A549 (cell line): ENCODE data around the gene DLG2. TPM values are rescaled to one million over a fixed set of nuclear protein-coding genes. Genes with fewer than 3 reads are reported as not detected.

Source experiments
- ATAC-seq, 2 experiments: fragments of 200-7000 bp in 1 of 2; fragments of >200 bp in 1 of 2; cut with Nextera tagmentation in 1 of 2; cut with Tn5 transposase in 1 of 2; 3 replicates each; pipeline versions ENCODE4 v1.8.0 to v1.9.1; 2018 to 2020; ENCODE audit warnings: mild to moderate bottlenecking in 1 of 2, moderate library complexity in 1 of 2
- CTCF ChIA-PET: fragments of 300-600 bp; sonication (Branson Sonifier 250); formaldehyde crosslinking; extraction: SDS; loops from one replicate; lab custom pipeline; 2021; ENCODE audit warnings: antibody characterized with exemption, inconsistent platforms; lab: Yijun Ruan, JAX
- POLR2A ChIA-PET: fragments of 350-600 bp; formaldehyde crosslinking; extraction: SDS; loops from one replicate; lab custom pipeline; 2021; ENCODE audit warnings: antibody characterized with exemption, inconsistent platforms; lab: Yijun Ruan, JAX
- DNase-seq, 2 experiments: peaks; one replicate each; pipeline versions ENCODE4 v3.0.0 to v3.0.0-alpha.2; 2011 to 2016; ENCODE audit warnings: low read depth in 1 of 2, low spot score in 1 of 2
- FAIRE-seq: peaks from 2 replicates; lab custom pipeline; 2011; peaks lifted over from hg19 to GRCh38; lab: Jason Lieb, UNC
- H3K27ac ChIP-seq, 2 experiments: fragments of >200 bp; sonication (Bioruptor Twin); formaldehyde crosslinking; 3 replicates each; pipeline ENCODE4 v1.5.1; 2016 to 2017
- H3K4me1 ChIP-seq: fragments of >200 bp; sonication (Bioruptor Twin); formaldehyde crosslinking; 3 replicates; pipeline ENCODE4 v1.6.1; 2016
- H3K4me2 ChIP-seq: fragments of >200 bp; sonication (Bioruptor Twin); formaldehyde crosslinking; 3 replicates; pipeline ENCODE4 v1.6.1; 2016
- H3K4me3 ChIP-seq: fragments of >200 bp; sonication (Bioruptor Twin); formaldehyde crosslinking; 3 replicates; pipeline ENCODE4 v1.5.1; 2016
- H3K9me3 ChIP-seq: fragments of >200 bp; sonication (Bioruptor Twin); formaldehyde crosslinking; 3 replicates; pipeline ENCODE4 v1.6.1; 2016
- ATOH8 ChIP-seq: fragments of 250-450 bp; sonication (Bioruptor Pico); IDR thresholded peaks from 2 replicates; pipeline ENCODE4 v1.5.0; 2020; ENCODE audit warnings: low read depth, mild to moderate bottlenecking, moderate library complexity
- BCL3 ChIP-seq: fragments of >200 bp; sonication (Bioruptor Twin); formaldehyde crosslinking; IDR thresholded peaks from 3 replicates; pipeline ENCODE4 v1.6.1; 2016
- BHLHE40 ChIP-seq: IDR thresholded peaks from 2 replicates; pipeline ENCODE4 v1.6.1; 2012; ENCODE audit warnings: low read depth, low read length, inconsistent platforms
- CBX2 ChIP-seq: fragments of 200-600 bp; sonication (generic); IDR thresholded peaks from 2 replicates; pipeline ENCODE4 v1.6.1; 2016; ENCODE audit warnings: low read depth, mild to moderate bottlenecking, borderline replicate concordance
- CEBPB ChIP-seq, 2 experiments: fragments of >200 bp in 1 of 2; sonication (Bioruptor Twin) in 1 of 2; formaldehyde crosslinking in 1 of 2; IDR thresholded peaks; 2 replicates each; pipeline ENCODE4 v1.6.1; 2012 to 2016
- CHD2 ChIP-seq: fragments of 150-350 bp; IDR thresholded peaks from 2 replicates; pipeline ENCODE4 v1.6.1; 2014; ENCODE audit warnings: low read length; ENCODE audit not compliant: partially characterized antibody
- E2F6 ChIP-seq: IDR thresholded peaks from 2 replicates; pipeline ENCODE4 v1.6.1; 2012; ENCODE audit warnings: low read depth, borderline replicate concordance
- EHF ChIP-seq: fragments of 250-450 bp; sonication (Bioruptor Pico); IDR thresholded peaks from 2 replicates; pipeline ENCODE4 v1.5.0; 2020; ENCODE audit warnings: mild to moderate bottlenecking
- EHMT2 ChIP-seq: fragments of 200-600 bp; sonication (generic); IDR thresholded peaks from 2 replicates; pipeline ENCODE4 v1.6.1; 2016; ENCODE audit warnings: antibody characterized with exemption, low read depth, mild to moderate bottlenecking, moderate library complexity
- EP300 ChIP-seq, 2 experiments: fragments of >200 bp; sonication (Bioruptor Twin); formaldehyde crosslinking; IDR thresholded peaks; 2 replicates in 1 of 2; 3 replicates in 1 of 2; pipeline ENCODE4 v1.6.1; 2016 to 2017
- FOSL2 ChIP-seq, 2 experiments: fragments of 450-650 bp in 1 of 2; fragments of >200 bp in 1 of 2; sonication (Bioruptor Twin) in 1 of 2; formaldehyde crosslinking; IDR thresholded peaks; 2 replicates each; pipeline versions ENCODE4 v1.5.0 to v1.6.1; 2016 to 2020; ENCODE audit warnings: mild to moderate bottlenecking in 1 of 2, moderate library complexity in 1 of 2
- GATA3 ChIP-seq: IDR thresholded peaks from 2 replicates; pipeline ENCODE4 v1.6.1; 2012; ENCODE audit warnings: borderline replicate concordance
- HDAC2 ChIP-seq: fragments of 200-600 bp; sonication (generic); IDR thresholded peaks from 2 replicates; pipeline ENCODE4 v1.6.1; 2016
- HMGXB4 ChIP-seq: fragments of 250-450 bp; sonication (Bioruptor Pico); IDR thresholded peaks from 2 replicates; pipeline ENCODE4 v1.5.0; 2021; ENCODE audit warnings: mild to moderate bottlenecking, moderate library complexity, borderline replicate concordance
- HOXB5 ChIP-seq: fragments of 250-450 bp; sonication (Bioruptor Pico); IDR thresholded peaks from 2 replicates; pipeline ENCODE4 v1.5.0; 2020; ENCODE audit warnings: mild to moderate bottlenecking, moderate library complexity
- KDM1A ChIP-seq: fragments of 200-600 bp; sonication (generic); IDR thresholded peaks from 2 replicates; pipeline ENCODE4 v1.6.1; 2016; ENCODE audit warnings: low read depth, mild to moderate bottlenecking
- KDM5A ChIP-seq: fragments of 200-600 bp; sonication (generic); IDR thresholded peaks from 2 replicates; pipeline ENCODE4 v1.6.1; 2016; ENCODE audit warnings: antibody characterized with exemption, mild to moderate bottlenecking
- MAFK ChIP-seq: fragments of 450-650 bp; IDR thresholded peaks from 2 replicates; pipeline ENCODE4 v1.6.1; 2014; ENCODE audit not compliant: partially characterized antibody
- NPAS2 ChIP-seq: fragments of 250-450 bp; sonication (Bioruptor Pico); IDR thresholded peaks from 2 replicates; pipeline ENCODE4 v1.8.0; 2022; ENCODE audit warnings: mild to moderate bottlenecking, moderate library complexity, borderline replicate concordance
- PBX3 ChIP-seq: IDR thresholded peaks from 2 replicates; pipeline ENCODE4 v1.6.1; 2012
- PHF8 ChIP-seq: fragments of 200-600 bp; sonication (generic); IDR thresholded peaks from 2 replicates; pipeline ENCODE4 v1.6.1; 2016; ENCODE audit warnings: low read depth, mild to moderate bottlenecking, antibody characterized with exemption, moderate library complexity, borderline replicate concordance
- RAD21 ChIP-seq, 2 experiments: fragments of >200 bp in 1 of 2; sonication (Bioruptor Twin) in 1 of 2; formaldehyde crosslinking in 1 of 2; IDR thresholded peaks in 1 of 2; conservative IDR thresholded peaks in 1 of 2; 2 replicates in 1 of 2; 3 replicates in 1 of 2; pipeline ENCODE4 v1.6.1; 2012 to 2018; ENCODE audit warnings: inconsistent platforms in 1 of 2
- SREBF2 ChIP-seq: fragments of 450-650 bp; IDR thresholded peaks from 2 replicates; pipeline ENCODE4 v1.6.1; 2014; ENCODE audit warnings: mild to moderate bottlenecking, moderate library complexity
- TP53 ChIP-seq: fragments of 250-450 bp; sonication (Bioruptor Pico); IDR thresholded peaks from 2 replicates; pipeline ENCODE4 v1.5.0; 2021; ENCODE audit warnings: mild to moderate bottlenecking, moderate library complexity
- ZFP36 ChIP-seq: fragments of 450-650 bp; IDR thresholded peaks from 2 replicates; pipeline ENCODE4 v1.6.1; 2014; ENCODE audit warnings: borderline replicate concordance; ENCODE audit not compliant: partially characterized antibody
- ZNF302 ChIP-seq: fragments of 250-450 bp; sonication (Bioruptor Pico); IDR thresholded peaks from 2 replicates; pipeline ENCODE4 v1.9.0; 2021; ENCODE audit warnings: inconsistent platforms, mild to moderate bottlenecking, moderate library complexity
- WGBS: methylation state at CpG from one replicate; pipeline ENCODE4 v1.1.6; 2017; ENCODE audit errors: missing lambda C conversion rate; 5-methylcytosine and 5-hydroxymethylcytosine counted together
- polyA plus RNA-seq, 4 experiments: library from polyadenylated mRNA; depleted of rRNA in 3 of 4; stranded (reverse); fragments of >200 nt; fragmentation: RNase III in 1 of 4; extraction: RNeasy Plus Mini Kit Qiagen cat#74134 plus additional on column Dnase treatment in 1 of 4; gene quantifications; 2 replicates in 3 of 4; 3 replicates in 1 of 4; pipeline ENCODE4 v1.2.3, GENCODE V29; 2011 to 2017

DLG2 gene
- polyA plus RNA-seq, 2 of the 4 experiments (the other 2 are of a cell fraction) = 0.26 to 0.79 TPM

GRCh38 chr11:83510530-83511460 lies 2116.3 kb downstream of the DLG2 start (continued):
- no peak for TF ChIP-seq BCL3

GRCh38 chr11:83508804-83509203 lies 2118.3 kb downstream of the DLG2 start:
- Histone ChIP-seq H3K4me2 (no peak overlapping the region), H3K4me1 (no peaks in the 10 kb centered on the region), H3K4me3 (no peak overlapping the region), H3K27ac (no peak overlapping the region), H3K9me3 (no peaks in the 10 kb centered on the region)
- FAIRE-seq (no peak), DNase-seq (no peak), ATAC-seq (no peak)
- 13% methylated on average over 6 of the region's 6 CpGs for WGBS
- CTCF ChIA-PET = no interaction called here
- POLR2A ChIA-PET = no interaction called here
- no peak for TF ChIP-seq EP300 (IDR thresholded peaks at IDR 0.05)
- no peak for TF ChIP-seq KDM1A
- no peak for TF ChIP-seq TP53 (CRISPR knock-in tag)
- TF ChIP-seq CEBPB (IDR thresholded peaks at IDR 0.05) = no peak
- no peak for TF ChIP-seq SREBF2
- TF ChIP-seq GATA3 = no peak
- no peak for TF ChIP-seq CBX2
- TF ChIP-seq NPAS2 (CRISPR knock-in tag) = no peak
- no peak for TF ChIP-seq HOXB5 (CRISPR knock-in tag)
- TF ChIP-seq BHLHE40 = no peak
- no peak for TF ChIP-seq ZNF302 (CRISPR knock-in tag)
- TF ChIP-seq ATOH8 (CRISPR knock-in tag) = no peak
- TF ChIP-seq EHF (CRISPR knock-in tag) = no peak
- no peak for TF ChIP-seq MAFK
- TF ChIP-seq PBX3 = no peak
- no peak for TF ChIP-seq HMGXB4 (CRISPR knock-in tag)
- no peak for TF ChIP-seq CHD2

GRCh38 chr11:83502041-83502440 lies 2125.1 kb downstream of the DLG2 start:
- POLR2A ChIA-PET = no interaction called here
- no peak for DNase-seq
- Histone ChIP-seq H3K4me1 (no peaks in the 10 kb centered on the region), H3K4me2 (no peak overlapping the region), H3K4me3 (no peak overlapping the region), H3K27ac (no peak overlapping the region), H3K9me3 (no peaks in the 10 kb centered on the region)
- CTCF ChIA-PET = no interaction called here
- WGBS = 17% methylated on average over 3 of the region's 3 CpGs
- FAIRE-seq = no peak
- no peak for ATAC-seq
- no peak for TF ChIP-seq HDAC2
- no peak for TF ChIP-seq NPAS2 (CRISPR knock-in tag)
- no peak for TF ChIP-seq MAFK
- no peak for TF ChIP-seq BHLHE40
- no peak for TF ChIP-seq TP53 (CRISPR knock-in tag)
- TF ChIP-seq ZFP36 = no peak
- TF ChIP-seq FOSL2 (IDR thresholded peaks at IDR 0.05) = no peak
- TF ChIP-seq FOSL2 (CRISPR knock-in tag; IDR thresholded peaks at IDR 0.05) = no peak
- no peak for TF ChIP-seq KDM5A
- no peak for TF ChIP-seq EHMT2
- TF ChIP-seq E2F6 = no peak
- no peak for TF ChIP-seq PHF8
- no peak for TF ChIP-seq RAD21 (conservative IDR thresholded peaks at IDR 0.05 in 1 of 2, IDR thresholded peaks at IDR 0.05 in 1 of 2)
- TF ChIP-seq, all 56 proteins: peak for 0
